Measurements from ENCODE around the gene VPS52. TPM values are rescaled to one million over a fixed set of nuclear protein-coding genes. Genes with fewer than 3 reads are reported as not detected.

VPS52 gene
- total and polyA plus RNA-seq, 4 donors: 37.3 to 59.9 (median 43.9) TPM

GRCh38 chr6:33203443-33204164 is 68.1 kb downstream of the VPS52 start:
- Histone ChIP-seq H3K9me3 (ENCODE audit: control insufficient read depth in 4 of 4, insufficient read depth in 3 of 4, low read length in 3 of 4) (no peaks in the 10 kb centered on the region), H3K9ac (ENCODE audit: insufficient read depth in 1 of 2, low read length in 2 of 2) (no peak overlapping the region), H3K27ac (ENCODE audit: low read depth in 1 of 2, low read length in 1 of 2) (no peak overlapping the region), H3K4me1 (ENCODE audit: control insufficient read depth in 5 of 5, insufficient read depth in 5 of 5, low read length in 5 of 5) (peaks cover 11 to 52% (median 24%) of the 10 kb centered on the region in 5 donors), H3K36me3 (ENCODE audit: control insufficient read depth in 4 of 4, insufficient read depth in 4 of 4, low read length in 4 of 4) (peaks cover 0 to 26% (median 16%) of the 10 kb centered on the region in 4 donors), H3K4me3 (no peak overlapping the region), H3K27me3 (ENCODE audit: control insufficient read depth in 3 of 3, insufficient read depth in 3 of 3, low read length in 2 of 3) (no peaks in the 10 kb centered on the region)
- TF ChIP-seq CTCF (IDR thresholded peaks at IDR 0.05; ENCODE audit: control extremely low read depth, extremely low read depth): no peak
- WGBS, 2 donors: 88 to 90% methylated on average over 7 of the region's 7 CpGs
- DNase-seq (no peak), ATAC-seq (ENCODE audit: insufficient read depth, low FRiP score) (no peak)

GRCh38 chr6:33202799-33203198 is 68.9 kb downstream of the VPS52 start:
- 90% methylated on average over 6 of the region's 6 CpGs for WGBS, 2 donors
- Histone ChIP-seq H3K4me3 (no peak overlapping the region), H3K9ac (ENCODE audit: insufficient read depth in 1 of 2, low read length in 2 of 2) (no peak overlapping the region), H3K36me3 (ENCODE audit: control insufficient read depth in 4 of 4, insufficient read depth in 4 of 4, low read length in 4 of 4) (peaks cover 0 to 26% (median 17%) of the 10 kb centered on the region in 4 donors), H3K4me1 (ENCODE audit: control insufficient read depth in 5 of 5, insufficient read depth in 5 of 5, low read length in 5 of 5) (peaks cover 11 to 55% (median 25%) of the 10 kb centered on the region in 5 donors), H3K9me3 (ENCODE audit: control insufficient read depth in 4 of 4, insufficient read depth in 3 of 4, low read length in 3 of 4) (no peaks in the 10 kb centered on the region), H3K27me3 (ENCODE audit: control insufficient read depth in 3 of 3, insufficient read depth in 3 of 3, low read length in 2 of 3) (no peaks in the 10 kb centered on the region), H3K27ac (ENCODE audit: low read depth in 1 of 2, low read length in 1 of 2) (no peak overlapping the region)
- ATAC-seq (ENCODE audit: insufficient read depth, low FRiP score): no peak
- DNase-seq: no peak
- TF ChIP-seq CTCF (IDR thresholded peaks at IDR 0.05; ENCODE audit: control extremely low read depth, extremely low read depth): no peak

GRCh38 chr6:33201935-33202334 is 69.7 kb downstream of the VPS52 start:
- Histone ChIP-seq H3K9me3 (ENCODE audit: control insufficient read depth in 4 of 4, insufficient read depth in 3 of 4, low read length in 3 of 4) (no peaks in the 10 kb centered on the region), H3K4me1 (ENCODE audit: control insufficient read depth in 5 of 5, insufficient read depth in 5 of 5, low read length in 5 of 5) (peaks cover 11 to 56% (median 25%) of the 10 kb centered on the region in 5 donors), H3K9ac (ENCODE audit: insufficient read depth in 1 of 2, low read length in 2 of 2) (peak overlapping the region in 1 of 2 donors; percentile 91), H3K4me3 (no peak overlapping the region), H3K36me3 (ENCODE audit: control insufficient read depth in 4 of 4, insufficient read depth in 4 of 4, low read length in 4 of 4) (peaks cover 0 to 31% (median 20%) of the 10 kb centered on the region in 4 donors), H3K27me3 (ENCODE audit: control insufficient read depth in 3 of 3, insufficient read depth in 3 of 3, low read length in 2 of 3) (no peaks in the 10 kb centered on the region), H3K27ac (ENCODE audit: low read depth in 1 of 2, low read length in 1 of 2) (no peak overlapping the region)
- no peak for DNase-seq
- TF ChIP-seq CTCF (IDR thresholded peaks at IDR 0.05; ENCODE audit: control extremely low read depth, extremely low read depth): no peak
- ATAC-seq (ENCODE audit: insufficient read depth, low FRiP score): no peak
- 87 to 94% methylated on average over 6 of the region's 6 CpGs for WGBS, 2 donors

Measured in lung (tissue), 12 donors.